Neural cell (in vitro differentiated cells): ENCODE results near the gene ADAMTS17. TPM values are rescaled to one million over a fixed set of nuclear protein-coding genes. Genes with fewer than 3 reads are reported as not detected.

Experiments
- H2AFZ ChIP-seq: fragments of 200-600, 300-800 bp; sonication (generic), shearing (Covaris generic); 2 replicates; pipeline ENCODE4 v1.6.0; 2014; ENCODE audit warnings: low read depth, mild to moderate bottlenecking, antibody characterized with exemption, low read length, moderate library complexity
- H3F3A ChIP-seq: fragments of 200-600 bp; shearing (Covaris generic); 2 replicates; pipeline ENCODE4 v1.6.1; 2016; ENCODE audit warnings: mild to moderate bottlenecking, moderate library complexity, mixed read lengths, antibody characterized with exemption, low read length; ENCODE audit not compliant: insufficient read depth, poor library complexity, severe bottlenecking
- H3K27ac ChIP-seq: fragments of 200-600, 300-800 bp; sonication (generic), shearing (Covaris generic); 2 replicates; pipeline ENCODE4 v1.5.1; 2014; ENCODE audit warnings: mild to moderate bottlenecking, low read length, moderate library complexity
- H3K27me3 ChIP-seq: fragments of 300-800, 200-600 bp; sonication (generic), shearing (Covaris generic); 2 replicates; pipeline ENCODE4 v1.6.0; 2014; ENCODE audit warnings: mild to moderate bottlenecking, low read depth, low read length, moderate library complexity; ENCODE audit not compliant: insufficient read depth
- H3K36me3 ChIP-seq: fragments of 300-800, 200-600 bp; sonication (generic), shearing (Covaris generic); 2 replicates; pipeline ENCODE4 v1.5.1; 2014; ENCODE audit warnings: mild to moderate bottlenecking, antibody characterized with exemption, low read length, moderate library complexity; ENCODE audit not compliant: insufficient read depth
- H3K4me2 ChIP-seq: fragments of 300-800, 200-600 bp; sonication (generic), shearing (Covaris generic); 2 replicates; pipeline ENCODE4 v1.6.0; 2014; ENCODE audit warnings: mild to moderate bottlenecking, low read length
- H3K4me3 ChIP-seq: fragments of 300-800, 200-600 bp; sonication (generic), shearing (Covaris generic); 2 replicates; pipeline ENCODE4 v1.5.1; 2014; ENCODE audit warnings: mild to moderate bottlenecking, low read length, moderate library complexity
- H3K79me2 ChIP-seq: fragments of 200-600 bp; shearing (Covaris generic); replicated peaks from 2 replicates; pipeline ENCODE4 v1.6.0; 2014; ENCODE audit warnings: mild to moderate bottlenecking, low read length, moderate library complexity; ENCODE audit not compliant: insufficient read depth
- H3K9ac ChIP-seq: fragments of 300-800, 200-600 bp; sonication (generic), shearing (Covaris generic); 2 replicates; pipeline ENCODE4 v1.6.1; 2016; ENCODE audit warnings: mild to moderate bottlenecking, low read length, mixed read lengths
- H3K9me2 ChIP-seq: fragments of 200-600 bp; shearing (Covaris generic); 2 replicates; pipeline ENCODE4 v1.6.1; 2016; ENCODE audit warnings: mild to moderate bottlenecking, low read length, mixed read lengths; ENCODE audit not compliant: insufficient read depth
- H3K9me3 ChIP-seq: fragments of 200-600, 300-800 bp; sonication (generic), shearing (Covaris generic); 2 replicates; pipeline ENCODE4 v1.6.1; 2016; ENCODE audit warnings: mild to moderate bottlenecking, mixed run types, low read length, moderate library complexity, mixed read lengths
- H4K20me1 ChIP-seq: fragments of 200-600 bp; shearing (Covaris generic); 2 replicates; pipeline ENCODE4 v1.6.1; 2016; ENCODE audit warnings: mild to moderate bottlenecking, mixed run types; ENCODE audit not compliant: insufficient read depth
- EP300 ChIP-seq: fragments of 450-650 bp; conservative IDR thresholded peaks from 2 replicates; pipeline ENCODE4 v1.6.1; 2014; ENCODE audit warnings: antibody characterized with exemption, mild to moderate bottlenecking, moderate library complexity; ENCODE audit not compliant: poor library complexity, severe bottlenecking
- EZH2 ChIP-seq: fragments of 200-600, 300-800 bp; shearing (Covaris generic), sonication (generic); IDR thresholded peaks from 2 replicates; pipeline ENCODE4 v1.6.1; 2014; ENCODE audit warnings: antibody characterized with exemption, low read length, borderline replicate concordance, mild to moderate bottlenecking; ENCODE audit not compliant: insufficient read depth, poor library complexity, severe bottlenecking
- MXI1 ChIP-seq: fragments of 450-650 bp; conservative IDR thresholded peaks from 2 replicates; pipeline ENCODE4 v1.6.1; 2014; ENCODE audit warnings: antibody characterized with exemption, mild to moderate bottlenecking; ENCODE audit not compliant: poor library complexity, severe bottlenecking
- POLR2AphosphoS5 ChIP-seq: IDR thresholded peaks from 2 replicates; pipeline ENCODE4 v1.6.1; 2012
- RAD21 ChIP-seq: fragments of 450-650 bp; conservative IDR thresholded peaks from 2 replicates; pipeline ENCODE4 v1.6.1; 2014; ENCODE audit warnings: antibody characterized with exemption, mild to moderate bottlenecking, moderate library complexity
- SMC3 ChIP-seq: fragments of 450-650 bp; conservative IDR thresholded peaks from 2 replicates; pipeline ENCODE4 v1.6.1; 2014; ENCODE audit warnings: antibody characterized with exemption, mild to moderate bottlenecking, moderate library complexity; ENCODE audit not compliant: poor library complexity
- TAF1 ChIP-seq: IDR thresholded peaks from 2 replicates; pipeline ENCODE4 v1.6.1; 2012; ENCODE audit warnings: low read depth
- polyA plus RNA-seq: library from polyadenylated mRNA; depleted of rRNA; stranded (reverse); fragments of >200 nt; gene quantifications from 2 replicates; pipeline ENCODE4 v1.2.3, GENCODE V29; 2014
- TF ChIP-seq, protein P1 (sequence below): IDR thresholded peaks from 2 replicates; pipeline ENCODE4 v1.6.1; 2012; ENCODE audit warnings: borderline replicate concordance
- TF ChIP-seq, protein P2 (sequence below): fragments of 450-650 bp; IDR thresholded peaks from 2 replicates; pipeline ENCODE4 v1.5.1; 2014; ENCODE audit warnings: antibody characterized with exemption, mild to moderate bottlenecking, moderate library complexity; ENCODE audit not compliant: poor library complexity, severe bottlenecking

ADAMTS17 gene
- polyA plus RNA-seq, 1 donor from 2014 or later: 0.04 TPM

DNA sequence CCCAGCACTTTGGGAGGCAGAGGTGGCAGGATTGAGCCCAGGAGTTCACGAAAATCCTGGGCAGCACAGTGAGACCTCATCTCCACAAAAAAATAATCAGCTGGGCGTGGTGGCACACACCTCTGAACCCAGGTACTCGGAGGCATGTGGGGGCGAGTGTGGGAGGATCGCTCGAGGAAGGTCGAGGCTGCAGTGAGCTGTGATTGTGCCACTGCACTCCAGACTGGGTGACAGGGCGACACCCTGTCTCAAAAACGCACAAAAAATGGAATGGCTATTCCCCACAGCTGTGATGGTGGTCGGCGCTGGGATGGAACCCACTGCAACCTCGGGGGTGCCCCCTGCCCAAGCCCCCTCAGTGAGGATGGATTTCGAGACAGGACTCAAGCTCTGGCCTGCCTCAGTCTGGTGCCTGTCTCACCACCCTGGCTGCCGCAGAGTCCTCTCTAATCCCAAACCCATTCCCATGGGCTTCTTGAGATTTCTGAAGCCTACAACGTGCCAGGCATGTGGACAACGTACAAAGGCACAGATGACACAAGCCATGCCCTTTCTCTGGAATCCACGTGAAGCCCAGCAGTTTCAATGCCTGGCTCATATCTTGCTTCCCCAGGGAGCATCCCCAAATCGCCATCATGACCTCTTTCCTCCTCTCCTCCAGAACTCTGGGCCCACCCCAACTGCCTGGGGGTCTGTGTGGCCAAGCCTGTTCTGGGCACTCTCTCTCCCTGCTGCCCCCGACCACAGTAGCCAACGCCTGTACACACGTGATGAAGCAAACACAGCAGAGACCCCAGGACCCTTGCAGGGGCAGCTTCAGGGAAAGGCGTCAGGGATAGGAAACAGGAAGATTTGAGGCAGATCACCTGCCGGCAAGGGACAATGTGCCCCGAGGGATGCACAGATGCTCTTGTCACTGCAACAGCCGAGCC, 32.4 kb downstream of the ADAMTS17 start:
- Histone ChIP-seq H3K9ac (no peak overlapping the region), H4K20me1 (no peaks in the 10 kb centered on the region), H3K27me3 (no peaks in the 10 kb centered on the region), H3K4me3 (no peak overlapping the region), H2AFZ (no peak overlapping the region), H3K9me3 (no peaks in the 10 kb centered on the region), H3F3A (no peaks in the 10 kb centered on the region), H3K79me2 (no peaks in the 10 kb centered on the region), H3K36me3 (no peaks in the 10 kb centered on the region), H3K4me2 (no peak overlapping the region), H3K27ac (no peak overlapping the region), H3K9me2 (no peaks in the 10 kb centered on the region)
- TF ChIP-seq RAD21 (no peak), EZH2 (no peak), TAF1 (no peak), EP300 (no peak), POLR2AphosphoS5 (no peak), MXI1 (no peak), SMC3 (no peak)
- TF ChIP-seq, protein P1, sequence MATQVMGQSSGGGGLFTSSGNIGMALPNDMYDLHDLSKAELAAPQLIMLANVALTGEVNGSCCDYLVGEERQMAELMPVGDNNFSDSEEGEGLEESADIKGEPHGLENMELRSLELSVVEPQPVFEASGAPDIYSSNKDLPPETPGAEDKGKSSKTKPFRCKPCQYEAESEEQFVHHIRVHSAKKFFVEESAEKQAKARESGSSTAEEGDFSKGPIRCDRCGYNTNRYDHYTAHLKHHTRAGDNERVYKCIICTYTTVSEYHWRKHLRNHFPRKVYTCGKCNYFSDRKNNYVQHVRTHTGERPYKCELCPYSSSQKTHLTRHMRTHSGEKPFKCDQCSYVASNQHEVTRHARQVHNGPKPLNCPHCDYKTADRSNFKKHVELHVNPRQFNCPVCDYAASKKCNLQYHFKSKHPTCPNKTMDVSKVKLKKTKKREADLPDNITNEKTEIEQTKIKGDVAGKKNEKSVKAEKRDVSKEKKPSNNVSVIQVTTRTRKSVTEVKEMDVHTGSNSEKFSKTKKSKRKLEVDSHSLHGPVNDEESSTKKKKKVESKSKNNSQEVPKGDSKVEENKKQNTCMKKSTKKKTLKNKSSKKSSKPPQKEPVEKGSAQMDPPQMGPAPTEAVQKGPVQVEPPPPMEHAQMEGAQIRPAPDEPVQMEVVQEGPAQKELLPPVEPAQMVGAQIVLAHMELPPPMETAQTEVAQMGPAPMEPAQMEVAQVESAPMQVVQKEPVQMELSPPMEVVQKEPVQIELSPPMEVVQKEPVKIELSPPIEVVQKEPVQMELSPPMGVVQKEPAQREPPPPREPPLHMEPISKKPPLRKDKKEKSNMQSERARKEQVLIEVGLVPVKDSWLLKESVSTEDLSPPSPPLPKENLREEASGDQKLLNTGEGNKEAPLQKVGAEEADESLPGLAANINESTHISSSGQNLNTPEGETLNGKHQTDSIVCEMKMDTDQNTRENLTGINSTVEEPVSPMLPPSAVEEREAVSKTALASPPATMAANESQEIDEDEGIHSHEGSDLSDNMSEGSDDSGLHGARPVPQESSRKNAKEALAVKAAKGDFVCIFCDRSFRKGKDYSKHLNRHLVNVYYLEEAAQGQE: no peak
- TF ChIP-seq, protein P2, sequence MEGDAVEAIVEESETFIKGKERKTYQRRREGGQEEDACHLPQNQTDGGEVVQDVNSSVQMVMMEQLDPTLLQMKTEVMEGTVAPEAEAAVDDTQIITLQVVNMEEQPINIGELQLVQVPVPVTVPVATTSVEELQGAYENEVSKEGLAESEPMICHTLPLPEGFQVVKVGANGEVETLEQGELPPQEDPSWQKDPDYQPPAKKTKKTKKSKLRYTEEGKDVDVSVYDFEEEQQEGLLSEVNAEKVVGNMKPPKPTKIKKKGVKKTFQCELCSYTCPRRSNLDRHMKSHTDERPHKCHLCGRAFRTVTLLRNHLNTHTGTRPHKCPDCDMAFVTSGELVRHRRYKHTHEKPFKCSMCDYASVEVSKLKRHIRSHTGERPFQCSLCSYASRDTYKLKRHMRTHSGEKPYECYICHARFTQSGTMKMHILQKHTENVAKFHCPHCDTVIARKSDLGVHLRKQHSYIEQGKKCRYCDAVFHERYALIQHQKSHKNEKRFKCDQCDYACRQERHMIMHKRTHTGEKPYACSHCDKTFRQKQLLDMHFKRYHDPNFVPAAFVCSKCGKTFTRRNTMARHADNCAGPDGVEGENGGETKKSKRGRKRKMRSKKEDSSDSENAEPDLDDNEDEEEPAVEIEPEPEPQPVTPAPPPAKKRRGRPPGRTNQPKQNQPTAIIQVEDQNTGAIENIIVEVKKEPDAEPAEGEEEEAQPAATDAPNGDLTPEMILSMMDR: no peak

DNA sequence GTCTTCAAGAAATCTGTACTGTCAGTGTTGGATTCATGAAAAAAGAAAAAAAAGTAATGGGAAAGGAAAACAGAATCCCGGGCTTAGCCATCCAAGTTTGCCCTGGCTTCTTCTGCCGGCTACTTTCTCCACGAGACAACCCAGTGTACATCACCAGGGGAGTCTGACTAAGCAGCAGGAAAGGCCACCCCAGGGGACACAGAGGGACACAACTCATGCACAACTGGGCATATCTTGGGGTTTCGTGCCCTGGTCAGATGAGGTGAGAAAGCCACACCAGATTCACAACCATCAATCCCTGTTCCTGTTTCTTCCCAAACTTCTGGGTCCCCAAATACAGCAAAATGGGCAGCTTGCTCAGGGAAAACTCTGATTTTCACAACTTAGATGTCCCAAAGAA, 33.2 kb downstream of the ADAMTS17 start:
- Histone ChIP-seq H3K9me3 (no peaks in the 10 kb centered on the region), H2AFZ (no peak overlapping the region), H4K20me1 (no peaks in the 10 kb centered on the region), H3K27me3 (no peaks in the 10 kb centered on the region), H3K9me2 (no peaks in the 10 kb centered on the region), H3K4me2 (no peak overlapping the region), H3K36me3 (no peaks in the 10 kb centered on the region), H3K27ac (no peak overlapping the region), H3K9ac (no peak overlapping the region), H3K4me3 (no peak overlapping the region), H3K79me2 (no peaks in the 10 kb centered on the region), H3F3A (no peaks in the 10 kb centered on the region)
- TF ChIP-seq RAD21: no peak
- TF ChIP-seq, protein P1: no peak
- TF ChIP-seq EZH2: no peak
- TF ChIP-seq TAF1: no peak
- no peak for TF ChIP-seq SMC3
- TF ChIP-seq EP300: no peak
- TF ChIP-seq POLR2AphosphoS5: no peak
- no peak for TF ChIP-seq MXI1
- TF ChIP-seq, protein P2: no peak
